Measurements from ENCODE around the gene ZC3H8.

ZC3H8 gene

DNA sequence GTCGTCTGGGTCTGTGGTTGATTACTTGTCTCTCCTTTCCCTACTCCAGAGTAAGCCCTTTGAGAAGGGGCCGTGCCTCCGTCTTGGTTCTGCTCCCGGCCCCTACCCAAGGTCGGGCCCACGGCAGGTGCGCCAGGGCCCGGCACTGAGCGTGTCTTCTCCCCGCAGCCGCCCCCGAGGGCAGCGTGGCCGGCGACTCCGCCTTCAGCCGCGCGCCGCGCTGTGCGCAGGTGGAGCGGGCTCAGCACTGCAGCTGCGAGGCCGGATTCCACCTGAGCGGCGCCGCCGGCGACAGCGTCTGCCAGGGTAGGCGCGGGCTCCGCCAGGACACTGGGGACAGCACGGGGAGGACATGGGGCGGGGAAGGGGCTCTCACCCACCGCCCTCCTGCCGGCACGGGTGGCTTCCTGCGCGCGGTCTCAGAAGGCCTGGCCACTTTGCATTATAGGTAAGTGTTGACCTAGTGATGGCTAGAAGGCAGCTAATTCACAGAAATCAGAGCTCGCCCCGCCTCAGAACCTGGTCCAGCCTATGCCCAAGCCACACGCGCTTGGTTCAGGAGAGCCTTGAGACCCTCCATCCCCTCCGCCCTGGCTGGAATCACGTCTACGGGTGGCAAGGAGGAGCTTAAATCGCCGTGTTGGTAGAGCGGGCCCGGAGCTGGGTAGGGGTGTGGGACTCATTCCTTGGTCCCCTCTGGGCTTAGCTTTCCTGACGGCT lies 73.1 kb downstream of the ZC3H8 start:
- no peak for DNase-seq
- intact Hi-C loops (cut with DNase I; ENCODE audit: low total_unique reads), result no loop called here

DNA sequence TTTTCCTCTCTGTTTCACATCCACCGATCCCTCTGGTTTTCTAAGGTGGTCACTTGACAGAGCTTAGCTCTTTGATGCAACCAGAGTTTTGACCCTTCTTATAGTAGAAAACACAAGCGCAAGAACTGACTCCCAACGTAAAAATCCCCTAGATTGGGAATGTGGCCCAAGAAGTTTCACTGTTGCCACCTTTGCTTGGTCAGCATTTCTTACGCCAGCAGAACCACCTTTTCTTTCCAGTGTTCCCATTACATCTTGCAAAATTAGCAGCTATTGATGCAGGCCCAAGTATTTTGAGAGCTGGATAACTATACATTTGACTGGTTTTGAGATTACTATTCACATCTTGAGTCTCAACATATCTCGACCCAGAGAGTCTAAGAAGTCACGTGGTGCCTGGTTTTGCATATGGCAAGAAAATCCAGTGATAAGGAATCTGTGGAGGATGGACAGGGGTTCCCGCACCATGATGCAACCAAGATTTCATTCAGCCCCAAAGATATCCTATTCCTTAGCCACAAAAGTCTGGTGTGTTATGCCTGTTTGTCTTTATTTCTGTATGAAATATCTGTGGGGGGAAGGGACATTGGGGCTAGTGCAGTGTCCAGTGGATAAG lies 78.8 kb downstream of the ZC3H8 start:
- Histone ChIP-seq H3K4me1 (no peaks in the 10 kb centered on the region), H3K36me3 (peaks cover 0 to 12% (median 0%) of the 10 kb centered on the region in 3 donors), H3K27me3 (peaks cover 0 to 3% of the 10 kb centered on the region in 2 donors), H3K9me3 (peaks cover 0 to 3% (median 0%) of the 10 kb centered on the region in 3 donors), H3K4me3 (no peak overlapping the region), H3K27ac (no peak overlapping the region)
- intact Hi-C loops (cut with DNase I; ENCODE audit: low total_unique reads), result no loop called here
- no peak for DNase-seq
- TF ChIP-seq, protein P1, sequence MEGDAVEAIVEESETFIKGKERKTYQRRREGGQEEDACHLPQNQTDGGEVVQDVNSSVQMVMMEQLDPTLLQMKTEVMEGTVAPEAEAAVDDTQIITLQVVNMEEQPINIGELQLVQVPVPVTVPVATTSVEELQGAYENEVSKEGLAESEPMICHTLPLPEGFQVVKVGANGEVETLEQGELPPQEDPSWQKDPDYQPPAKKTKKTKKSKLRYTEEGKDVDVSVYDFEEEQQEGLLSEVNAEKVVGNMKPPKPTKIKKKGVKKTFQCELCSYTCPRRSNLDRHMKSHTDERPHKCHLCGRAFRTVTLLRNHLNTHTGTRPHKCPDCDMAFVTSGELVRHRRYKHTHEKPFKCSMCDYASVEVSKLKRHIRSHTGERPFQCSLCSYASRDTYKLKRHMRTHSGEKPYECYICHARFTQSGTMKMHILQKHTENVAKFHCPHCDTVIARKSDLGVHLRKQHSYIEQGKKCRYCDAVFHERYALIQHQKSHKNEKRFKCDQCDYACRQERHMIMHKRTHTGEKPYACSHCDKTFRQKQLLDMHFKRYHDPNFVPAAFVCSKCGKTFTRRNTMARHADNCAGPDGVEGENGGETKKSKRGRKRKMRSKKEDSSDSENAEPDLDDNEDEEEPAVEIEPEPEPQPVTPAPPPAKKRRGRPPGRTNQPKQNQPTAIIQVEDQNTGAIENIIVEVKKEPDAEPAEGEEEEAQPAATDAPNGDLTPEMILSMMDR (IDR thresholded peaks at IDR 0.05), result no peak

More for the DNA sequence above, 73.1 kb downstream of the ZC3H8 start:
- Histone ChIP-seq H3K36me3 (peaks cover 0 to 3% (median 0%) of the 10 kb centered on the region in 3 donors), H3K27ac (no peak overlapping the region), H3K27me3 (peaks cover 0 to 9% of the 10 kb centered on the region in 2 donors), H3K4me3 (no peak overlapping the region), H3K4me1 (no peaks in the 10 kb centered on the region), H3K9me3 (peaks cover 0 to 3% (median 0%) of the 10 kb centered on the region in 3 donors)
- TF ChIP-seq, protein P1 (IDR thresholded peaks at IDR 0.05), result no peak

- H3K27me3 ChIP-seq, result no peaks in the 10 kb centered on the region
- intact Hi-C loops (cut with DNase I; ENCODE audit: low total_unique reads), result no loop called here
- H3K27ac ChIP-seq, result no peak overlapping the region
- DNase-seq, result no peak
- peaks cover 0 to 12% (median 0%) of the 10 kb centered on the region in 3 donors for H3K36me3 ChIP-seq
- H3K4me1 ChIP-seq, result no peaks in the 10 kb centered on the region
- H3K4me3 ChIP-seq, result no peak overlapping the region
- TF ChIP-seq, protein P1 (IDR thresholded peaks at IDR 0.05), result no peak
- peaks cover 0 to 2% (median 0%) of the 10 kb centered on the region in 3 donors for H3K9me3 ChIP-seq
Measured at GRCh38 chr2:112175333-112175732, 79.5 kb downstream of the ZC3H8 start.

DNA sequence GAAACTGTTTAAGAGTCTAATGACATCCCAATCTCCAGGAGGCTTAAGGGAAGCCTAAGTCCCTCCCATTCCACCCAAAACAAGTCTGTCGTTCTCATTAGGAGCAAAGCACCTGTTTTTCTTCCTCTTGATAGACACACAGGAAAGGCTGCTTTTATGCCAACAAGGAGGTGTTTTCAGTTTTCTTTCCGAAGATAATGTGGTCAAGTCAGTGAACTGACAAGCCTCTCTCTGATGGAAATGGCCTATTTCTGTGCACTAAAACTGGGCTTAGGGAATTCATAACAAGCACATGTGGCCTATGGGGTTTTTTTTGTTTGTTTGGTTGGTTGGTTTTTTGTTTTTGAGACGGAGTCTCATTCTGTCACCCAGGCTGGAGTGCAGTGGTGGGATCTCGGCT lies 80.5 kb downstream of the ZC3H8 start:
- intact Hi-C loops (cut with DNase I; ENCODE audit: low total_unique reads), result no loop called here
- H3K27me3 ChIP-seq, result no peaks in the 10 kb centered on the region
- H3K4me1 ChIP-seq, result no peaks in the 10 kb centered on the region
- TF ChIP-seq, protein P1 (IDR thresholded peaks at IDR 0.05), result no peak
- peaks cover 0 to 12% (median 0%) of the 10 kb centered on the region in 3 donors for H3K36me3 ChIP-seq
- H3K4me3 ChIP-seq, result no peak overlapping the region
- DNase-seq, result no peak
- no peak overlapping the region for H3K27ac ChIP-seq
- H3K9me3 ChIP-seq, result no peaks in the 10 kb centered on the region

- DNase-seq, result peak in 1 of 2 donors; percentile 25
- Histone ChIP-seq H3K36me3 (peaks cover 0 to 12% (median 0%) of the 10 kb centered on the region in 3 donors), H3K27ac (no peak overlapping the region), H3K4me3 (no peak overlapping the region), H3K27me3 (no peaks in the 10 kb centered on the region), H3K9me3 (no peaks in the 10 kb centered on the region), H3K4me1 (no peaks in the 10 kb centered on the region)
- TF ChIP-seq, protein P1 (IDR thresholded peaks at IDR 0.05), result no peak
- intact Hi-C loops (cut with DNase I; ENCODE audit: low total_unique reads), result no loop called here
Measured at GRCh38 chr2:112173646-112174319, 81.1 kb downstream of the ZC3H8 start.

All from tibial artery (tissue), 4 donors.